Stimulated activated CD4-positive, alpha-beta T cell treated with anti-CD3 and anti-CD28 coated beads, Interleukin-2, amount 100 ng/mL, for 24 hours (primary cell): ENCODE measurements around the gene KIAA0319L.
"Not testable (repeated sequence)": the region's sequence is repeated elsewhere in the genome, so short reads cannot be mapped to it uniquely, and the experiment has no call there.

ENCODE experiments used
- DNase-seq, 2 donors: peaks; one replicate each; pipeline ENCODE4 v3.0.0-alpha.2; 2020

Gene KIAA0319L

DNA sequence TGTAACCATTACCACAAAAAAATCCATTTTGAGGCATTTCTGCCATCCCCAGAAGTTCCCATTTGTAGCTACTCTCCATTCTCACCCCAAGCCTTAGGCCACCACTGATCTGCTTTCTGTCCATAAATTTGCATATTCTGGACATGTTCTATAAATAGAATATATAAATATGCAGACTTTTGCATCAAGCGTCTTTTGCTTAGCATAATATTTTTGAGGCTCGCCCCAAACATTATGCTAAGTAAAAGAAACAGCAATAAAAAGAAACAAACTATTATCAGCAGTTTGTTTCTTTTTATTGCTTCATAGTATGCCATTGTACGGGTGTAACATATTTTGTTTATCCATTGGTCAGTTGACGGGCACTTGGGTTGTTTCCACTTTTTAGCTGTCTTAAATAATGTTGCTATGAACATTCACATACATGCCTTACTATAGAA is 23.8 kb upstream of the KIAA0319L start:
- no peak for DNase-seq

DNA sequence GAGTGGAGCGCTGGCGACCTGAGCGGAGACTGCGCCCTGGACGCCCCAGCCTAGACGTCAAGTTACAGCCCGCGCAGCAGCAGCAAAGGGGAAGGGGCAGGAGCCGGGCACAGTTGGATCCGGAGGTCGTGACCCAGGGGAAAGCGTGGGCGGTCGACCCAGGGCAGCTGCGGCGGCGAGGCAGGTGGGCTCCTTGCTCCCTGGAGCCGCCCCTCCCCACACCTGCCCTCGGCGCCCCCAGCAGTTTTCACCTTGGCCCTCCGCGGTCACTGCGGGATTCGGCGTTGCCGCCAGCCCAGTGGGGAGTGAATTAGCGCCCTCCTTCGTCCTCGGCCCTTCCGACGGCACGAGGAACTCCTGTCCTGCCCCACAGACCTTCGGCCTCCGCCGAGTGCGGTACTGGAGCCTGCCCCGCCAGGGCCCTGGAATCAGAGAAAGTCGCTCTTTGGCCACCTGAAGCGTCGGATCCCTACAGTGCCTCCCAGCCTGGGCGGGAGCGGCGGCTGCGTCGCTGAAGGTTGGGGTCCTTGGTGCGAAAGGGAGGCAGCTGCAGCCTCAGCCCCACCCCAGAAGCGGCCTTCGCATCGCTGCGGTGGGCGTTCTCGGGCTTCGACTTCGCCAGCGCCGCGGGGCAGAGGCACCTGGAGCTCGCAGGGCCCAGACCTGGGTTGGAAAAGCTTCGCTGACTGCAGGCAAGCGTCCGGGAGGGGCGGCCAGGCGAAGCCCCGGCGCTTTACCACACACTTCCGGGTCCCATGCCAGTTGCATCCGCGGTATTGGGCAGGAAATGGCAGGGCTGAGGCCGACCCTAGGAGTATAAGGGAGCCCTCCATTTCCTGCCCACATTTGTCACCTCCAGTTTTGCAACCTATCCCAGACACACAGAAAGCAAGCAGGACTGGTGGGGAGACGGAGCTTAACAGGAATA is 20.1 kb upstream of the KIAA0319L start:
- DNase-seq = peak; percentile 58 to 59

DNA sequence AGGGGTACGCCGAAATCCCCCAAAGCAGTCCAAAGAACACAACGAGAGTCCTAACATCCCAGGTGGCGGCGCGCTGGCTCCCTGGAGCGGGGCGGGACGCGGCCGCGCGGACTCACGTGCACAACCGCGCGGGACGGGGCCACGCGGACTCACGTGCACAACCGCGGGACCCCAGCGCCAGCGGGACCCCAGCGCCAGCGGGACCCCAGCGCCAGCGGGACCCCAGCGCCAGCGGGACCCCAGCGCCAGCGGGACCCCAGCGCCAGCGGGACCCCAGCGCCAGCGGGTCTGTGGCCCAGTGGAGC is 19.5 kb upstream of the KIAA0319L start:
- not testable (repeated sequence) for DNase-seq

- no peak for DNase-seq
Observed at GRCh38 chr1:35576061-35576765, 19.0 kb upstream of the KIAA0319L start.

DNA sequence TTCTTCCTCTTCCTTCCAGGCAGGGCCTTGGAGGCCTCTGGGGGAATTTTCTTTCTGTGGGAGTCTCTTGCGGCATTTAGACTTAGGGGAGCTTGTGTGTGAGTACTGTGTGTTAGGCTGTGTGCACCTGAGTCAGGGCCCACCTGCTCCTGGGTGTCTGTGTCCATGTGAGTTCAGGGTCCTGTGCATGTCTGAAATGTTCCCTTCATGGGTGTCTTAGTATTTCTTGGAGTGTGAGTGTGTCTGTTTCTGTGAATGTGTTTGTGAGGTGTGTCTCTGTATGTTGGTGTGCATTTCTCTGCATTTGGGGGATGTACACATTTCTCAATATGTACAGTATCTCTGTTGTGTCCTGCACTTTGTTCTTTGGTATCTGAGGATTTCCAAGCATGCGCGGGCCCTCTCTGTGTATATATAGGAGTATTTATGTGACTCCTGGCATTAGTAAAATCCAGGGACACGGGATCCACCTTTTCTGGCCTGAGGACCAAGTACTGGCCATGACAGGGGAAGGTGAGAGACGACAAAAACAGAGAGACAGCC is 18.3 kb upstream of the KIAA0319L start:
- DNase-seq = no peak

DNA sequence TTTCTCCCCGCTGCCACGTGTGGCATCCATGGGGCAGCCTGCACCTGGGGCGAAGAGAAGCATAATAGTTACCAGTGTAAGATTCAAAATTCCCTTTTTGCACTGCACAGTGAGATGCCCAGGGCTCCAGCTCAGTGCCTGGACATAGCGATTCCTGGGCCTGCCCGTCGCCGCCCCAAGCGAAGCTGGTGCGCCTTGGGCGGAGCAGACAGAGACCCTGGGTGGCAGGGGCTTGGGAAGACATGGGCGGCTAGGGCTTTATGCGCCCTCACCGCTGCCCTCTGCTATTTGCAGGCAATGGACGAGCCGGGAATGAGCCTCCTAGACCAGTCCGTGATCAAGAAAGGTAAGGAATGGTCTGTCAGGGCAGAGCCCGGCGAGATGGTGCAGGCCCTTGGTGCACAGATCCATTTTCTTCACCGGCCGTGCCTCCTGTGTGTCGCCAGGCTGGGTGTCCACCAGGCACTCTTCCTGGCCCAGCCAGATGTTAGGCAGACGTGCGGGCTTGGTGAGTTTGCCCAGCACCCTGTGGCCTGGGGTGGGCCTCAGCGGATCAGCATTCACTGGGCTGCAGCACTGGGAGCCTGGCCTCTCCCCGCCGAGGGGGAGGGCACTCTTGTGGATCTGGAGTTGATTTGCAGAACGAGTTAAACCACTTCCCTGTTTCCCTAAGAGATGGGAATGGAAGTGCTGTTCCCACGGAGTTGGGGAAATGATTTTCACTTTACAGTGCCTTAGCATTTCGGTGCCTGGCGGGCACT is 17.6 kb upstream of the KIAA0319L start:
- no peak for DNase-seq

GRCh38 chr1:35574125-35574654 is 17.0 kb upstream of the KIAA0319L start:
- no peak for DNase-seq

- DNase-seq = no peak
Observed at GRCh38 chr1:35573198-35574124, 16.3 kb upstream of the KIAA0319L start, which contains the start of gene TFAP2E. TFAP2E (plus strand) TSS chr1:35573314; CDS start chr1:35573578, 264 bp downstream.

DNA sequence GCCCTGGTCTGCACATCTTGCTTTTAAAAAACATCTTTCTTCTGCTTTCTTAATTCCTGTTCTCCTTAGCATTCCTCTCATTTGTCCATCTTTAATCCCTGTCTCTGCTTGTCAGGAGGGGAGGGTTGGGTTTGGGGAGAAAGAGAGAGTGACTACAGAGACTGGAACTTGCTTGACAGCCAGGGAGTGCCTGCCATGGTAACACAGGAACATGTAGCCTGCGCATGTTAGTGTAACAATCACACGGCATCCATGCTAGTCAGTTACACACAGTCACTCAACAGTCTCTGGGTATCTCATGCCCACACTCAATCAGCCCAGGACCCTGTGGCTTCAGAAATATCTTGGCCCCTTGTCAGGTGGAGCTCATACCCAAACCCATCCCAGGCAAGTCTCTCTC is 15.1 kb upstream of the KIAA0319L start:
- DNase-seq = no peak

- no peak for DNase-seq
Observed at GRCh38 chr1:35571263-35571662, 14.1 kb upstream of the KIAA0319L start.

- no peak for DNase-seq
Observed at GRCh38 chr1:35570589-35571137, 13.5 kb upstream of the KIAA0319L start.

- no peak for DNase-seq
Observed at GRCh38 chr1:35569936-35570335, 12.7 kb upstream of the KIAA0319L start.

GRCh38 chr1:35568975-35569395 is 11.8 kb upstream of the KIAA0319L start:
- DNase-seq = peak; percentile 70

GRCh38 chr1:35567947-35568558 is 10.8 kb upstream of the KIAA0319L start:
- no peak for DNase-seq

DNA sequence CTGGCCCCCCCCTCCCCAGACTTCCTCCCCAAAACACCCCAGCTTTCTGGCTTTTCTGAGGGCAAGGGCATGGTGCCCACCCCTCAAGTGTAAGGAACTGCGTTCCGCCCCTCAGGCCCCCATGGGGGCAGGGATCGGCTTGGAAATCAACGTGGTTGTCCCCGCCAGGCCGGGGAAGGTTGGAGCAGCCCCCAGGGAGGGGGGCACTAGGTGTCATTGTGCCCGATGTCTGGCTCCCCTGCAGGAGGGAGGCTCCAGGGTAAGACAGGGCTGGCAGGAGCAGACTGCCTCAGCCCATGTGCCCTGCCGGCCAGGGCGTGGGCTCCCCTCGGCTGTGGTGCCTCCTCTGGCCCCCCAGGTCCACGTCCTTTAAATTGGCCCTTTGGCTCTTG is 8.5 kb upstream of the KIAA0319L start:
- DNase-seq = no peak

- DNase-seq = no peak
Observed at GRCh38 chr1:35564884-35565741, 7.9 kb upstream of the KIAA0319L start.

- DNase-seq = peak; percentile 86 to 87
Observed at GRCh38 chr1:35564037-35564883, 7.1 kb upstream of the KIAA0319L start.

GRCh38 chr1:35563166-35563565 is 6.0 kb upstream of the KIAA0319L start:
- DNase-seq = no peak
